ENCODE data around the gene IZUMO2.

The IZUMO2 gene

GRCh38 chr19:50162988-50163387 is at the start of gene IZUMO2:
Gene IZUMO2, minus strand, starts transcription at chr19:50163281. Its CDS starts 87 bp downstream, at chr19:50163194.
- peak in 2 of 10 donors; percentile 76 to 81 for DNase-seq
- intact Hi-C loops (cut with DNase I), result no loop called here

GRCh38 chr19:50210425-50210824 is 47.3 kb upstream of the IZUMO2 start:
- intact Hi-C loops (cut with DNase I), result no loop called here

GRCh38 chr19:50209131-50209530 is 46.0 kb upstream of the IZUMO2 start:
- intact Hi-C loops (cut with DNase I), result no loop called here
- DNase-seq, result peak in 2 of 10 donors; percentile 52 to 71

More at GRCh38 chr19:50210425-50210824, 47.3 kb upstream of the IZUMO2 start:
- peak in 2 of 10 donors; percentile 73 for DNase-seq

- peak in 2 of 10 donors; percentile 4 to 33 for DNase-seq
- intact Hi-C loops (cut with DNase I), result no loop called here
Observed at GRCh38 chr19:50207730-50208129, 44.6 kb upstream of the IZUMO2 start.

- DNase-seq, result no peak
Observed at GRCh38 chr19:50206191-50206590, 43.1 kb upstream of the IZUMO2 start.

GRCh38 chr19:50205681-50206138 is 42.6 kb upstream of the IZUMO2 start:
- intact Hi-C loops (cut with DNase I), result no loop called here

More at GRCh38 chr19:50206191-50206590, 43.1 kb upstream of the IZUMO2 start:
- intact Hi-C loops (cut with DNase I), result no loop called here

GRCh38 chr19:50204811-50205675 is 42.0 kb upstream of the IZUMO2 start:
- DNase-seq, result peak in 8 of 10 donors; percentile 20 to 91 (median 38)
- intact Hi-C loops (cut with DNase I), result loop anchor here (5.0 kb wide), 1 partner anchor 122 kb away; the partner anchor contains the start of gene KCNC3

More at GRCh38 chr19:50205681-50206138, 42.6 kb upstream of the IZUMO2 start:
- DNase-seq, result no peak

GRCh38 chr19:50204081-50204428 is 41.0 kb upstream of the IZUMO2 start:
- no peak for DNase-seq
- intact Hi-C loops (cut with DNase I), result loop anchor here (5.0 kb wide), 1 partner anchor 123 kb away; the partner anchor contains the start of gene KCNC3

GRCh38 chr19:50203281-50204080 is 40.4 kb upstream of the IZUMO2 start, which contains the start of gene MYH14:
Gene MYH14, plus strand, starts transcription at chr19:50203622. Its CDS starts 6,744 bp downstream, at chr19:50210366.
- intact Hi-C loops (cut with DNase I), result loop anchor here (5.0 kb wide), 1 partner anchor 124 kb away; the partner anchor contains the start of gene KCNC3
- DNase-seq, result peak; percentile 93 to 100 (median 96)

- intact Hi-C loops (cut with DNase I), result loop anchor here (5.0 kb wide), 1 partner anchor 124 kb away; the partner anchor contains the start of gene KCNC3
- no peak for DNase-seq
Observed at GRCh38 chr19:50202962-50203280, 39.8 kb upstream of the IZUMO2 start.

GRCh38 chr19:50202386-50202785 is 39.3 kb upstream of the IZUMO2 start:
- intact Hi-C loops (cut with DNase I), result loop anchor here (5.0 kb wide), 1 partner anchor 125 kb away; the partner anchor contains the start of gene KCNC3

GRCh38 chr19:50199259-50199555 is 36.1 kb upstream of the IZUMO2 start:
- no peak for DNase-seq

More at GRCh38 chr19:50202386-50202785, 39.3 kb upstream of the IZUMO2 start:
- peak in 1 of 10 donors; percentile 73 for DNase-seq

GRCh38 chr19:50198431-50199258 is 35.6 kb upstream of the IZUMO2 start:
- DNase-seq, result peak in 3 of 10 donors; percentile 3 to 25 (median 8)
- intact Hi-C loops (cut with DNase I), result no loop called here

More at GRCh38 chr19:50199259-50199555, 36.1 kb upstream of the IZUMO2 start:
- intact Hi-C loops (cut with DNase I), result no loop called here

- intact Hi-C loops (cut with DNase I), result no loop called here
- no peak for DNase-seq
Observed at GRCh38 chr19:50197348-50197747, 34.3 kb upstream of the IZUMO2 start.

- intact Hi-C loops (cut with DNase I), result no loop called here
- no peak for DNase-seq
Observed at GRCh38 chr19:50196322-50196932, 33.3 kb upstream of the IZUMO2 start.

GRCh38 chr19:50195224-50195623 is 32.1 kb upstream of the IZUMO2 start:
- DNase-seq, result no peak
- intact Hi-C loops (cut with DNase I), result no loop called here

- peak in 1 of 10 donors; percentile 34 for DNase-seq
- intact Hi-C loops (cut with DNase I), result no loop called here
Observed at GRCh38 chr19:50192463-50193211, 29.6 kb upstream of the IZUMO2 start.

- no peak for DNase-seq
- intact Hi-C loops (cut with DNase I), result no loop called here
Observed at GRCh38 chr19:50191216-50191615, 28.1 kb upstream of the IZUMO2 start.

GRCh38 chr19:50190439-50190891 is 27.4 kb upstream of the IZUMO2 start:
- peak in 1 of 10 donors; percentile 9 for DNase-seq
- intact Hi-C loops (cut with DNase I), result no loop called here
